ENCODE data around the gene CALY.

DNA sequence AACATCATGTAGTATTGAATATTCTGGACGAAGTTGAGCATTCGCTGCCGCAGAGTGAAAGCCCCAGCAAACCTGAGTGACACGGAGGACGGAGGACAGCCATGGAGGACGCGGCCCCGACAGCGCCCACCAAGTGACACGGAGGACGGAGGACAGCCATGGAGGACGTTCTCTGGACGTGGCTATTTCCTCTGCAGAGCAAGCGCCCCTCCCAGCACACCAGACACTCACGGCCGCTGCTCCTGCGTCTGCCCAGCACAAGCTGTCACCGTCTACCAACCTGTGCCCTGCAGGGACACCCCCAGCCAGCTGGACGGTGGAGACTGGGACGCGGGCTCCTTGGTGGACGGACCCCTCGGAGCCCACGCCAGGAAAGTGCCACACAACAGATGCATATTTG lies 52.8 kb downstream of the CALY start:
- TF ChIP-seq CTCF (IDR thresholded peaks at IDR 0.05) (no peak), POLR2A (IDR thresholded peaks at IDR 0.05) (no peak)

Data from heart left ventricle (tissue), 13 donors.